ENCODE data around the gene AVEN.

AVEN gene

DNA sequence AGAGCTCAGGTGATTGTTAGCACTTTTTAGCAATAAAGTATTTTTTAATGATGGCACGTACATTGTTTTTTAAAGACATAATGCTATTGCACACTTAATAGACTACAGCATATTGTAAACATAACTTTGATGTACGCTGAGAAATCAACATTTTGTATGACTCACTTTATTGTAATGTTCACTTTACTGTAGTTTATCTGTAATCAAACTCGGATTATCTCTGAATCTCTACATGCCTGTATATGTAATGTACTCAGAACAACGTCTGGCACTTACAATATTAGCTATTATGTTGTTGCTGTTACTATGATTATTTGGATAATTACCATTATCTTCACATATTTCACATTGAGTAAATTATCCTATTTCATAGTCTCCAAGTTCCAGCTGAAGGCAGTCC, 208.7 kb downstream of the AVEN start:
- Histone ChIP-seq H3K9me2 (replicated peaks; ENCODE audit: low read depth, low read length) (no peaks in the 10 kb centered on the region), H3K4me2 (ENCODE audit: low read depth, low read length, poor library complexity, severe bottlenecking) (no peak overlapping the region), H3K36me3 (ENCODE audit: insufficient read depth, low read length) (no peaks in the 10 kb centered on the region), H3K4me3 (ENCODE audit: low read length, poor library complexity, severe bottlenecking) (no peak overlapping the region), H3F3A (ENCODE audit: low read depth) (no peaks in the 10 kb centered on the region), H3K4me1 (ENCODE audit: insufficient read depth, low read length, poor library complexity, severe bottlenecking) (no peaks in the 10 kb centered on the region), H2AFZ (ENCODE audit: low read length) (no peak overlapping the region), H3K27me3 (ENCODE audit: insufficient read depth, low read length, poor library complexity, severe bottlenecking) (no peaks in the 10 kb centered on the region), H3K9me3 (ENCODE audit: insufficient read depth, low read depth, low read length) (no peaks in the 10 kb centered on the region), H3K9ac (ENCODE audit: low read depth, low read length, poor library complexity, severe bottlenecking) (no peak overlapping the region), H3K79me2 (ENCODE audit: insufficient read depth, low read length) (no peaks in the 10 kb centered on the region), H4K20me1 (ENCODE audit: insufficient read depth, low read length, poor library complexity, severe bottlenecking) (no peaks in the 10 kb centered on the region)
- no peak for TF ChIP-seq EZH2phosphoT487 (IDR thresholded peaks at IDR 0.05; ENCODE audit: borderline replicate concordance)
- no peak for TF ChIP-seq CTCF (conservative IDR thresholded peaks at IDR 0.05; ENCODE audit: low read length)

- Histone ChIP-seq H3K4me2 (ENCODE audit: low read depth, low read length, poor library complexity, severe bottlenecking) (no peak overlapping the region), H3K36me3 (ENCODE audit: insufficient read depth, low read length) (no peaks in the 10 kb centered on the region), H3K4me3 (ENCODE audit: low read length, poor library complexity, severe bottlenecking) (no peak overlapping the region), H4K20me1 (ENCODE audit: insufficient read depth, low read length, poor library complexity, severe bottlenecking) (no peaks in the 10 kb centered on the region), H3F3A (ENCODE audit: low read depth) (no peaks in the 10 kb centered on the region), H2AFZ (ENCODE audit: low read length) (no peak overlapping the region), H3K79me2 (ENCODE audit: insufficient read depth, low read length) (no peaks in the 10 kb centered on the region), H3K27me3 (ENCODE audit: insufficient read depth, low read length, poor library complexity, severe bottlenecking) (no peaks in the 10 kb centered on the region), H3K4me1 (ENCODE audit: insufficient read depth, low read length, poor library complexity, severe bottlenecking) (no peaks in the 10 kb centered on the region), H3K9ac (ENCODE audit: low read depth, low read length, poor library complexity, severe bottlenecking) (no peak overlapping the region), H3K9me3 (ENCODE audit: insufficient read depth, low read depth, low read length) (no peaks in the 10 kb centered on the region), H3K9me2 (replicated peaks; ENCODE audit: low read depth, low read length) (no peaks in the 10 kb centered on the region)
- TF ChIP-seq EZH2phosphoT487 (IDR thresholded peaks at IDR 0.05; ENCODE audit: borderline replicate concordance): no peak
- no peak for TF ChIP-seq CTCF (conservative IDR thresholded peaks at IDR 0.05; ENCODE audit: low read length)
These were observed 212.8 kb downstream of the AVEN start for GRCh38 chr15:33826201-33826600.

- H3K27me3 ChIP-seq (ENCODE audit: insufficient read depth, low read length, poor library complexity, severe bottlenecking): no peaks in the 10 kb centered on the region
- no peaks in the 10 kb centered on the region for H3K9me2 ChIP-seq (replicated peaks; ENCODE audit: low read depth, low read length)
- H4K20me1 ChIP-seq (ENCODE audit: insufficient read depth, low read length, poor library complexity, severe bottlenecking): no peaks in the 10 kb centered on the region
- H3K9me3 ChIP-seq (ENCODE audit: insufficient read depth, low read depth, low read length): no peaks in the 10 kb centered on the region
- no peak overlapping the region for H3K9ac ChIP-seq (ENCODE audit: low read depth, low read length, poor library complexity, severe bottlenecking)
- H3K4me1 ChIP-seq (ENCODE audit: insufficient read depth, low read length, poor library complexity, severe bottlenecking): no peaks in the 10 kb centered on the region
- no peak overlapping the region for H2AFZ ChIP-seq (ENCODE audit: low read length)
- H3F3A ChIP-seq (ENCODE audit: low read depth): no peaks in the 10 kb centered on the region
- H3K4me2 ChIP-seq (ENCODE audit: low read depth, low read length, poor library complexity, severe bottlenecking): no peak overlapping the region
- no peaks in the 10 kb centered on the region for H3K36me3 ChIP-seq (ENCODE audit: insufficient read depth, low read length)
- no peak overlapping the region for H3K4me3 ChIP-seq (ENCODE audit: low read length, poor library complexity, severe bottlenecking)
- no peak for TF ChIP-seq CTCF (conservative IDR thresholded peaks at IDR 0.05; ENCODE audit: low read length)
- TF ChIP-seq EZH2phosphoT487 (IDR thresholded peaks at IDR 0.05; ENCODE audit: borderline replicate concordance): no peak
- no peaks in the 10 kb centered on the region for H3K79me2 ChIP-seq (ENCODE audit: insufficient read depth, low read length)
These were observed 213.6 kb downstream of the AVEN start for GRCh38 chr15:33825453-33825852.
